ENCODE results near the gene SGCA. TPM values are rescaled to one million over a fixed set of nuclear protein-coding genes. Genes with fewer than 3 reads are reported as not detected.

Gene SGCA
- total and polyA plus RNA-seq, 10 of the 15 experiments (the other 5 are each of a cell fraction or from before 2014, with no cell fraction given) = 0.13 to 2.2 (median 0.50) TPM; not detected in 2

GRCh38 chr17:50213026-50214022 is 47.5 kb downstream of the SGCA start:
- peak; percentile 98 for ATAC-seq
- Histone ChIP-seq H3K9me3 (replicated peaks; ENCODE audit: control insufficient read depth, insufficient read depth, low read length) (no peaks in the 10 kb centered on the region), H3K36me3 (ENCODE audit: control insufficient read depth in 2 of 2, insufficient read depth in 2 of 2, low read length in 1 of 2) (no peaks in the 10 kb centered on the region), H2AFZ (ENCODE audit: control insufficient read depth, low read depth, low read length) (no peak overlapping the region), H3K4me3 (no peak overlapping the region), H4K20me1 (ENCODE audit: control insufficient read depth, insufficient read depth) (no peaks in the 10 kb centered on the region), H3K9ac (ENCODE audit: control insufficient read depth, insufficient read depth, low read length) (no peak overlapping the region), H3K27me3 (replicated peaks in 1 of 2; ENCODE audit: control insufficient read depth in 2 of 2, insufficient read depth in 2 of 2, low read length in 1 of 2) (0 out of 4 replicates have a peak, but pooled peaks cover 0 to 3% of the 10 kb centered on the region in 2 experiments), H3K27ac (ENCODE audit: control insufficient read depth, insufficient read depth) (no peak overlapping the region), H3K4me1 (ENCODE audit: control insufficient read depth, insufficient read depth, low read length) (peaks cover 12% of the 10 kb centered on the region), H3K4me2 (ENCODE audit: control insufficient read depth, insufficient read depth) (0 out of 2 replicates have a peak overlapping the region, but pooled peaks have one; percentile 32), H3K79me2 (ENCODE audit: control insufficient read depth, insufficient read depth, low read length) (no peaks in the 10 kb centered on the region)
- in situ Hi-C loops (cut with MboI) = no loop called here
- POLR2A ChIA-PET = interaction anchor here (0.7 to 1.9 kb wide), 5 partner anchors 44 to 149 kb away, joined by 3 to 7 read pairs (median 4); no protein-coding TSS in a partner anchor
- BruUV-seq (replicated peaks) = no TSS peak
- WGBS (ENCODE audit: insufficient coverage, insufficient replicate concordance, low lambda C conversion rate, missing lambda C conversion rate) = 28% methylated on average over 9 of the region's 9 CpGs
- SMC1A ChIA-PET (ENCODE audit: uncharacterized antibody, unreplicated experiment) = interaction anchor here (0.8 to 3.0 kb wide), 9 partner anchors 9 to 84 kb away, joined by 3 to 15 read pairs (median 7); partner anchors contain the start of gene TMEM92
- RAD21 ChIA-PET (ENCODE audit: unreplicated experiment) = interaction anchor here (0.9 to 4.8 kb wide), 13 partner anchors 8 to 96 kb away, joined by 3 to 18 read pairs (median 5); partner anchors contain the start of genes COL1A1 and SGCA
- FAIRE-seq = peak; percentile 80
- CTCF ChIA-PET = interaction anchor here (0.5 to 6.8 kb wide), 17 partner anchors 9 to 648 kb away, joined by 3 to 85 read pairs (median 6); partner anchors contain the start of genes COL1A1, LRRC59, PDK2 and TMEM92
- intact Hi-C loops (cut with micrococcal nuclease; ENCODE audit: unreplicated experiment) = no loop called here
- peak; percentile 43 for DNase-seq (ENCODE audit: low read depth, low spot score)
- TF ChIP-seq CTCF (IDR thresholded peaks at IDR 0.05 in 2 of 3, conservative IDR thresholded peaks at IDR 0.05 in 1 of 3; ENCODE audit: control insufficient read depth in 2 of 3, extremely low read depth in 1 of 3, insufficient read depth in 1 of 3, low read depth in 3 of 3, low read length in 3 of 3) (peak in 2 of 3 experiments; percentile 14 to 20; a peak in 1 of 6 replicates), POLR2A (IDR thresholded peaks at IDR 0.05; ENCODE audit: low read depth, low read length) (no peak), CEBPB (IDR thresholded peaks at IDR 0.05; ENCODE audit: borderline replicate concordance in 1 of 2, low read depth in 2 of 2, low read length in 2 of 2) (no peak), PKNOX1 (IDR thresholded peaks at IDR 0.05) (no peak; the same call in 1 of the 2 replicates), RUNX3 (IDR thresholded peaks at IDR 0.05; ENCODE audit: low read length) (peak; percentile 53), ETV6 (conservative IDR thresholded peaks at IDR 0.05 in 1 of 2, IDR thresholded peaks at IDR 0.05 in 1 of 2; ENCODE audit: borderline replicate concordance in 1 of 2, low read depth in 1 of 2) (no peak), SREBF2 (IDR thresholded peaks at IDR 0.05; ENCODE audit: low read length) (no peak), CHD4 (IDR thresholded peaks at IDR 0.05) (no peak), NBN (IDR thresholded peaks at IDR 0.05) (peak; percentile 94), JUNB (IDR thresholded peaks at IDR 0.05) (no peak), BHLHE40 (IDR thresholded peaks at IDR 0.05; ENCODE audit: borderline replicate concordance in 1 of 2, low read depth in 2 of 2, low read length in 1 of 2) (peak in 1 of 2 experiments; percentile 76; a peak in 2 of 4 replicates), SKIL (IDR thresholded peaks at IDR 0.05; ENCODE audit: low read depth, poor library complexity, severe bottlenecking) (peak; percentile 78)

Data from GM12878 (cell line).